Measurements from ENCODE around the gene ANGPTL8. TPM values are rescaled to one million over a fixed set of nuclear protein-coding genes. Genes with fewer than 3 reads are reported as not detected.

ANGPTL8 gene
- total RNA-seq, 1 experiment from 2014 or later: not detected

DNA sequence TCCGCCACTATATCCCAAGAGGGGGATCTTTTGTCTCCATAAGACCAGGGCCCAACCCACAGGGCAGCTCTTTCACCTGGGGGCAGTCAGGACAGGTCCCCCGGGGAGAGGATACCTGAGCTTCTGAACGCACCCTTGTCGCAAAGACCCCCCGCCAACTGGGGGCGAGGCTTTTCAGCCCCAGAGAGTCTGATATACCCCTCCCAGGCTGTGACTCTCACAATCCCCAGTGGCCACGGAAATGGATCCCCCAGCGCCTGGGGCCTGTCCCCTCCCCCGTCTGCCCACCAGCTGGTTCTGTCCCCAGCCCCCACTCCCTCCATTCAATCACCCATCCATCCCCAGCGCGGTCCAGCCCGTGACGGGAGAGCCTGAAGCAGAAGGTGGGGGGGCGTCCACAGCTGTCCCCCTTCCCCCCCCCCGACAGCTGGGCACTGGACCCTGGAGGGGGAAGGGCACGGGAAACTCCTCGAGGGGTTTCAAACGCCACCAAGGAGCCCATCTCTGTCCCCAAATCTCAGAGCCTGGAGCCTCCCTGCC lies 22.1 kb downstream of the ANGPTL8 start:
- no peak for DNase-seq (ENCODE audit: low read depth)

DNA sequence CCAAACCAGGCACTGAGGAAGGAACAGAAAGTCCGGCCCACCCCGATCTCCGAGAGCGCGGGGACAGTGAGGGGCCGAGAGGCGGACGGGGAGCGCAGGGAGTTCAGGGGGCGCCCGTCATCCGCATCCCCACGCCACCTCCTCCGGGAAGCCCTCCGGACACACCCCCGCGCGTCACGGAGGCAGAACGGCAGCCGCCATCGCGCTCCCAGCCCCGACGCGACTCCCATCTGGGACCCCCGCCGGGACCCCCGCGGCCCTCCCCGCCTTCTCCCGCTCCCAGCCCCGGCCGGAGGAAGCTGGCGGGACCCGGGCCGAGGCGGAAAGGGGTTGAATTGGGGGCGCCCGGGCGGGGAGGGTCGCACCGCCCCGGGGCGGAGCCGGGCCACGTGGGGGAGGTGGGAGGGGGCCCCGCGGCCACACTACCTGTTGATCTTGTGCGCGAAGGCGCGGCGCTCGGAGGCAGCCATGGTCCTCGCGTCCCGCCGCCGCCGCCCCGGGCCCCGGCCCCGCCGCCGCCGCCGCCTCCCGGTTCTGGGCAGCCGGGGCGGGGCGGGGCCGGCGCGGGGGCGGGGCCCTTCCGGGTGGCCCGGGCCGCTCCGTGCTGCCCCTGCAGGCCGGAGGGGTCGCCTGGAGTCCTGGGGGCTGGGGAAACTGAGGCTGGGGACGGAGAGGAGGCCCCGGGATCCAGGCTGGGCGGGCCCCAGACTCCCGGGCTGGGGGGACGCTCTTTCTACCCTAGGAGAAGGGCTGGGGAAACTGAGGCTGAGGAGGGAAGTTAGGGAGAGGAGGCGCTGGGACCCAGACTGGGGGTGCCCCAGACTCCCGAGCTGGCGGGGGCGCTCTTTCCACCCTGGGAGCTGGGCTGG lies 22.8 kb downstream of the ANGPTL8 start, which contains the start of gene DOCK6:
Gene DOCK6 (minus strand): TSS at position 554 of the 869 bp plus-strand sequence. CDS start 84 bp downstream, at position 470.
- no peak for DNase-seq (ENCODE audit: low read depth)

DNA sequence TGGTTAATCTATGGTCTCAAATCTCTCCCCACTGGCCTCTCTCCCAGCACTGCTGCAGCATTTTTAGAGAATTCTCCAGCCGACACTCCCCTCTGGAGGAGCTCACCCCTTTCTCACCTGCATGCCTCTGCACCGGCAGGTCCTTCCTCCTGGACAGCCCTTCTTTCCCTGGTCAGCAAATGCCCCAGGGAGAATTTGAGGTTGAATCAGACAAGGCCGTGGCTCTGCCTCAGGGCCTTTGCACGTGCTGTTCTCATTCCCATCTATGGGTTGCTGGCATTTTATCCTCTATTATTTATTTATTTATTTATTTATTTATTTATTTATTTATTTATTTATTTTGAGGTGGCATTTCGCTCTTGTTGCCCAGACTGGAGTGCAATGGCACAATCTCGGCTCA lies 24.3 kb downstream of the ANGPTL8 start:
- DNase-seq (ENCODE audit: low read depth): no peak

DNA sequence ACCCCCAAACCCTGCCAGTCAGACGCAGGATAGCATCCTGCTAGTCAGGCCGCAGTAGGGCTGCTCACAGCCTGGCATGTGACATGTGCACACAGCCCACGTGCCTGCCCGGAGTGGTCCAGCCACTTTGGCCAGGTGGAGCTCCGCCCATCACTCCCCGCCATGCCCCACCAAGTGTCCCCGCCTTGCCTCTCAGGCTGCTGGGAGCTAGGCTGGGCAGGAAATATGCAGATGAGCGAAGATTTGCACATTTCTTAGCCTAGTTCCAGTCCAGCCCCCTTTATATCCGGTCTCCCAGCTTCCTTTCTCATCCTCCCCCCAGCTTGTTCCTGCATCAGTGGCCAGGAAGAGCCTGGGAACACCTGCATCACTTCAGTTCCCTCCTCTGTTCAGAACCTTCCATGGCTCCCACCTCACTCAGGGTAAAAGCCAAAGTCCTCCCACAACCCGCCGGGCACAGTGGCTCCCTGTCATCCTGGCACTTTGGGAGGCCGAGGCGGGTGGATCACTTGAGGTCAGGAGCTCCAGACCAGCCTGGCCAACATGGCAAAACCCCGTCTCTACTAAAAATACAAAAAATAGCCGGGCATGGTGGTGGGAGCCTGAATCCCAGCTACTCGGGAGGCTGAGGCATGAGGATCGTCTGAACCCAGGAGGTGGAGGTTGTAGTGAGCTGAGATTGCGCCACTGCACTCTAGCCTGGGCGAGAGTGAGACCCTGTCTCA lies 25.2 kb downstream of the ANGPTL8 start:
- no peak for DNase-seq (ENCODE audit: low read depth)

DNA sequence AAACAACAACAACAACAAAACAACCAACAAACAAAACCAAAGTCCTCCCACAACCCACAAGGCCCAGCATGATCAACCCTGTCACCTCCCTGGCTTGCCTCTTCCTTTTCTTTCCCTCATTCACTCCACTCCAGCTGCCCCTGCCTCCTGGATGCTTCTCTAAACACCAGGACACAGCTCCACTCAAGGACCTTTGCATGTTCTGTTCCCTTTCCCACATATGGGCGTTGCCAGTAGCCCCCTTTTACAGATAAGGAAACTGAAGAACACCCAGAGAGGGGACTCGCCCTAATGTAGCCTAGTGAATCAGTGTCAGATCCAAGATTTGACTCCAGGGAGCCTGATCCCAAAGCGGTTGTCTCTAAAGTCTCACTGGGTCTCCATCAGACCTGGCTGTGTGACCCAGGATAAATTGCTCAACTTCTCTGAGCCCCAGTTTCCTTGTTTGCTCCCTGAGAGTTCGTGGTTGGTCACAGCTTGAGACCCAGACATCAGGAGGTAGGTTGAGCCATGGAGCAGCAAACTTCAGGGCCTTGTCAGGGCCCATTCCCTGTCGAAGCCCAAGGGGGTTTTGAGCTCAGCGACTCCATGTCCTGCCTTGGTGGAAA lies 25.9 kb downstream of the ANGPTL8 start:
- no peak for DNase-seq (ENCODE audit: low read depth)

DNA sequence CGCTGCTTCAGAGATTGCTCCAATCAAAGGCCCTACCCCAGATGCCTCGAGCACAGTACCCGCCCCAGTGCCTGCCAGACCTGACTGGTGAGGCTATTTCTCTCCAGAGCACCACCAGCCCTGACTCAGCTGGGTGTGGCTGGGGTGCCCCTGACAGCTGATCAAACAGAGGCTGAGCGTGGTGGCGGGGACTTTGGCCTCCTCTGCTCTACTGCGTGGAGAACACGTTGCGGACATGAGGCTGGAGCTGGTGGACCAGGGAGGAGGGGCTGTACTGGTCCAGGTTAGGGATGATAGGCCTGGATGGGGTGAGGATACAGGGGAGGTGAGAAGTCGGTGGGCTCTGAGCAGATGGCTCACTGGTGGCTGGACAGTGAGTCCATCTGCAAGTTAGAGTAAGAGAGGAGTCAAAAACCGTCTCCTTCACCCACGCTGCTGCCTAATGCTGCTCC lies 26.4 kb downstream of the ANGPTL8 start:
- peak; percentile 94 for DNase-seq (ENCODE audit: low read depth)

DNA sequence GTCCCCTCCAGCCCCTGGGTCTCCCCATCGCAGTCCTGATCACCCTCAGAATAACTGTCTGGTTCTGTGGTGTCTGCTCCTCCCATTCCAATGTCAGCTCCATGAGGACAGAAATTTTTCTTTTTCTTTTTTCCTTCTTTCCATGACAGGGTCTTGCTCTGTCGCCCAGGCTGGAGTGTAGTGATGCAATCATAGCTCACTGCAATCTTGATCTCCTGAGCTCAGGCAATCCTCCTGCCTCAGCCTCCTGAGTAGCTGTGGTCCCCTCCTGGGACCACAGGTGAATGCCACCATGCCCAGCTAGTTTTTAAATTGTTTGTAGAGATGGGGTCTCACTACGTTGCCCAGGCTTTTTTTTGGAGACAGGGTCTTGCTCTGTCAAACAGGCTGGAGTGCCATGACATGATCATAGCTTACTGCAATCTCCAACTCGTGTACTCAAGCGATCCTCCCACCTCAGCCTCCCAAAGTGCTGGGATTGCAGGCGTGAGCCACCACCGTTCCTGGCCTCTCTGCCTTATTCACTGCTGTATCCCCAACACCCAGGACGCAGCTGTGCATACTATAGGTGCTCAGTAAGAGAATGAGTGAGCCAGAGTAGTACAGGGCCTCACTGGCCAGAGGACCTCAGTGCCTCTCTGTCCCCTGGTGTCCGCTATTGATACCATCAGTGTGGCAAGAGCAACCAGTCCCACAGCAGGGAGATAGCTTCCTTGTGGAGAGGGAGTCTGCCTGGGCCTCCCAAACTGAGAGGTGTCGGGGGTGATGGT lies 28.1 kb downstream of the ANGPTL8 start:
- no peak for DNase-seq (ENCODE audit: low read depth)

DNA sequence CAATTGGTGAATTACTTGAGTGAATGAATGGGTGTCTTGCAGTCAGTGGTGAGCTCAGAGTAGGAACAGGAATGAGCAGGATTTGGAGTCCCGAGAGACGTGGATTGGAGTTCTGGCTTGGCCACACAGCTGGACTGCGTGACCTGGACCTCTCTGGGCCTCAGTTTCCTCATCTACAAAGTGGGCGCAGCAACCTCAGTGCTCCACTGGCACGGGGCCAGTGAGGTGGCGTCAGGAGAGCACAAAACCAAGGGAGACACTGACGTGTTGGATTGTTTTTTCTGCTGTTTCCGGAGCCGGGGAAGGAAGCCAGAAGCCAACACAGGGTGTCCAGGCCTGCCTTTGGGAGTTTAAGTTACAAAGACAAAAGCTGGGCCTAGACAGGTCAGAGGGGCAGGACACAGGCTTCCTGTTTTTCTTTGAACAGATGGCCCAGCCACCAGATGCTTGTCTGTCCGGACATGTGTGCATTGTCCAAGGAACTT lies 29.4 kb downstream of the ANGPTL8 start:
- peak; percentile 95 for DNase-seq (ENCODE audit: low read depth)

DNA sequence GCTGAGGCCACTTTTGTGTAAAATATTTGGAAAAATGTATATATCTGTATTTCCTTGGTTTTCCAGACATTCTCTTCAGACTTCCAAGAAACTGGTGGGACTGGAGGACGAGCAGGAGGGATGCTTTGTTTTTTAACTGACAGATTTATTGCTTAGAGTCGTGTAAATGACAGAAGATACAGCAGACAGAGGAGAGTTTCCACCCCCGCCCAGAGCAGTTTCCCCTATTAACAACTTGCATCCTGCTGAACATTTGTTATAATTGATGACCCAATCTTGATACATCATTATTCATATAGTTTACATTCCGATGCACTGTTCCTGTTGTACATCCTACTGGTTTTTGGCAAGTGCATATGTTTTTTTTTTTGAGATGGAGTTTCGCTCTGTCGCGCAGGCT lies 30.0 kb downstream of the ANGPTL8 start:
- DNase-seq (ENCODE audit: low read depth): no peak

DNA sequence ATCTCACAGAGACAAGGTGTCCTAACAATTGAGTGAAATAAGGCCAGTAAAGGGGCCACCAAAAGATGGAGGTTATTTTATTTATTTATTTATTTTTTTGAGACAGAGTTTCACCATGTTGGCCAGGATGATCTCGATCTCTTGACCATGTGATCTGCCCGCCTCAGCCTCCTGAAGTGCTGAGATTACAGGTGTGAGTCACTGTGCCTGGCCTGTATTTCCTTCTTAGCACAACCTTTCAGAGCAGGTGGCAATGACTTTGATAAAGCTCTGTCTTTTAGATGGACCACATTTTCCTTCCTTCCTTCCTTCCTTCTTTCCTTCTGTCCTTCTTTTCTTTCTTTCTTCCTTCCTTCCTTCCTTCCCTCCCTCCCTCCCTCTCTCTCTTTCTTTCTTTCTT lies 33.9 kb downstream of the ANGPTL8 start:
- DNase-seq (ENCODE audit: low read depth): no peak

DNA sequence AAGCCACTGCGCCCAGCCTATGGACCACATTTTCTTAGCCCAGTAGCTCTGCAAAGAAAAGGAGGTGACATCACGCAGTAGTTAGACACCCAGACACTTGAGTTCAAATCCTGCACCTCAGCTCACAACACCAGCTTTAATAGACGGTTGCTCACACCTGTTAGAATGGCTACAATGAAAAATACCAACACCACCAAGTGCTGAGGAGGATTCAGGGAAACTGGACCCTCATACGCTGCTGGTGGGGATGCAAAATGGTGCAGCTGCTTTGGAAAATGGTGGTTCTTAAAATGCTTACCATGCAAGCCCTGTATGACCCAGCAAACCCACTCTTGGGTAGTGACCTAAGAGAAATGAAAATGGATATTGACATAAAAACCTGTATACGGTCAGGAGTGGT lies 34.6 kb downstream of the ANGPTL8 start:
- no peak for DNase-seq (ENCODE audit: low read depth)

DNA sequence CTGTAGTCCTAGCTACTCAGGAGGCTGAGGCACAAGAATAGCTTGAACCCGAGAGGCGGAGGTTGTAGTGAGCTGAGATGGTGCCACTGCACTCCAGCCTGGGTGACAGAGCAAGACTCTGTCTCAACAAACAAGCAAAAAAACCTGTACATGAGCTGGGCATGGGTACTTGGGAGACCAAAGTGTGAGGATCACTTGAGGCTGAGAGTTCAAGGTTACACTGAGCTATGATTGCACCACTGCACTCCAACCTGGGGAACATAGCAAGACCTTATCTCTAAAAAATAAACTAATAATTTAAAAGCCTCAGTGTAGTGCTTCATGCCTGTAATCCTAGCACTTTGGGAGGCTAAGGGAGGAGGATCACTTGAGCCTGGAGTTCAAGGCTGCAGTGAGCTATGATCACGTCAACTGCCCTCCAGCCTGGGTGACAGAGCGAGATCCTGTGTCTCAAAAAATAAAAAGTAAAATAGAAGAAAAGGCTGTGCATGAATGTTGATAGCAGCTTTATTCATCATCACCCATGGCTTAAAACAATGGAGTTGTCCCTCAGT lies 35.2 kb downstream of the ANGPTL8 start:
- DNase-seq (ENCODE audit: low read depth): no peak

DNA sequence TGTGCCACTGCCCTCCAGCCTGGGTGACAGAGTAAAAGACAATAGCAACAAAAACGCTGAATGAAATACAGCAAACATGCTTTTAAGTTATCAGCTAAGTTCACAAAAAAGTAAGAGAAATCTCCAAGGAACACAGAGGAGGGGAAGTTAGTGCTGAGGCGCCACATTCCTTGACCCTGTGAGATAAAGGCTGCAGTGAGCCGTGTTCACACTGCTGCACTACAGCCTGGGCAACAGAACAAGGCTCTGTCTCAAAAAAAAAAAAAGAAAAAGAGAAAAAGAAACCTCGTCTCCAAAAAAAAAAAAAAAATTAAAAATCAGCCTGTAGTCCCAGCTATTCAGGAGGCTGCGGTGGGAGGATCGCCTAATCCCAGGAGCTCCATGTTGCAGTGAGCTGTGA lies 39.3 kb downstream of the ANGPTL8 start:
- DNase-seq (ENCODE audit: low read depth): no peak

DNA sequence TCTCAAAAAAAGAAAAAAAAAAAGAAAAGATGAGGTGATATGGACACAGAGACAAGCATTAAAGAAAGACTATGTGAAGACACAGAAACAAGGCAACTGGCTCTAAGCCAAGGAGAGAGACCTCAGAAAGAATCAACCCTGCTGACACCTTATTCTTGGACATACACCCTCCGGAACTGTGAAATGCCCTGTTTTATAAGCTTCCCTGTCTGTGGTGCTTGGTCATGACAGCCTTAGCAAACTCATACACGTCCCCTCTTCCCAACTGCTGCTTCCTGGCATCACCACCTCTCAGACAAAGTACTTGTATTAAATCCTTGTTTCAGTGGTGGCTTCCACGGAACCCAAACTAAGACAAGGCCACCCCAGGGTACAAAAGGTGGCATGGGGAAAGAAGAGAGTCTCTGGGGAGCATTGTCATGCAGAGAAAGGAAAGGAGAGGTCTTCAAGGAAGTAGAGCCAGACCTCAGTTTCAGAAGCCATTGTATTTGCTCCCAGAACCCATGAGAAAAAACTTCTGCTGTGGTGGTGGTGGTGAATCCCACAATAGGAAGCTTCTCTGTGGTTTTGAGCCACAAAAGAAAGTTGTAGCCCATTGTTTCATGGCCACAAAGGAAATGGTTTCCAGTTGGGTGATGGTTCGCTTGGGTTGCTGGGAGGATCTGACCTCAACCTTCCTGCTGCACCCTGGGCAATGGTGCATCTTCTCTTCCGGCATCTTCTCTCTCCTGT lies 40.3 kb downstream of the ANGPTL8 start:
- peak; percentile 35 for DNase-seq (ENCODE audit: low read depth)

DNA sequence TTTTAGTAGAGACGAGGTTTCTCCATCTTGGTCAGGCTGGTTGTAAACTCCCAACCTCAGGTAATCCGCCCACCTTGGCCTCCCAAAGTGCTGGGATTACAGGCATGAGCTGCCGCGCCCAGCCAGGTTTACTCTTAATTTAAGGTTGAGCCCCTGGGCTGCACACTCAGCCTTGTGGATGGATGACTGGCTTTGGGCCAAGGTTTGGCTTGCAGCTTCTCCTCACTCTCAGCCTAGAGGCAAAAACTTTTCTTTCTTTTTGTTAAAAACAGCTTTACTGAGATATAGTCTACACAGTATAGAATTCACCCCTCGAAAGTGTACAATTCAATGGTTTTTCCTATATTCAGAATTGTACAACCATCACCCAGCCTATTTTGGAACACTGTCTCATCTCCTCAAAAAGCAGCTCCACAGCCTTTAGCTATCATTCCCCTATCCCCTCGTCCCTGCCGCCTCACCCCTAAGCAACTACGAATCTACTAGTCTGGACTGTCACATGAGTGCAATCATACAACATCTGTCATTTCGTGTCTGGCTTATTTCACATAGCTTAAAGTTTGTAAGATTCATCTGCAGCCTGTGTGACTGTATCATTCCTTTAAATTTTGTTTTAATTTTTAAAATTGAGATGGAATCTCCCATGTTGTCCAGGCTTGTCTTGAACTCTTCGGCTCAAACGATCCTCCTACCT lies 42.1 kb downstream of the ANGPTL8 start:
- DNase-seq (ENCODE audit: low read depth): no peak

DNA sequence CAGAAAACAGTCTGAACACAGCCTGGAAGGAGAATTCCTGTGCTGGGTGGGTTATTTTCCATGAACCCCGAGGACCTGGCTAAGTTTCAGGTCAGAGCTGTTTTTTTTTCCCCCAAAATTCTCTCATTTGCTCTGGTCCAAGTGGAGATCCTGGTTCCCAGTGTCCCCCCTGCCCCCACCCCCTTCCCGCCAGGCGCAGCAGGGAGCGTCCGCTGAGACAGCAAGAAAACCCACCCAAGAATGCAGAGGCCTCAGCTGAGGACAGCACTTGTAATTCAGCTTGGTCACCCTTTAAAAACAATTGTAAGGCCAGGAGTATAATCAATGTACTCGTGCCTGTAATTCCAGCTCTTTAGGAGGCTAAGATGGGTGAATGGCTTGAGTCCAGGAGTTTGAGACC lies 45.1 kb downstream of the ANGPTL8 start:
- no peak for DNase-seq (ENCODE audit: low read depth)

DNA sequence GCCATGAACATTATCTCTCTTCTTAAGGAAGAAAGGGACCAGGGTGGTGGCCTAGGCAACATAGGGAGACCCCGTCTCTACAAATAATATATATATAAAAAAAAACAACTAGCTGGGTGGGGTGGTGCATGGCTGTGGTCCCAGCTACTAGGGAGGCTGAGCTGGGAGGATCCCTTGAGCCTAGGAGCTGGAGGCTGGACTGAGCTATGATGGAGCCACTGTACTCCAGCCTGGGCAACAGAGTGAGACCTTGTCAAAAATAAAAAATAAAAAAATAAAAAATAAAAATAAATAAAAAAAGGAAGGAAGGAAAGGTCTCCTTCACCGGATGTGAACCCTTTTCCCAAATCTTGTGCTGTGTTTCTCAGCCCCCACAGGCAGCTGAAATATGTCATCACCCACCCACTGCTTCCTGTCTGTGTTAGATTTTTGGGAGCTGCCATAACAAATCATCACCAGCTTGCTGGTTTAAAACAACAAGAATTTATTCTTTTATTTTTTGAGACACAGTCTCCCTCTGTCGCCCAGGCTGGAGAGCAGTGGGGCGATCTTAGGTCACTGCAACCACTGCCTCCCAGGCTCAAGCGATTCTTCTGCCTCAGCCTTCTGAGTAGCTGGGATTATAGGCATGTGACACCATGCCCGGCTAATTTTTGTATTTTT lies 47.0 kb downstream of the ANGPTL8 start:
- no peak for DNase-seq (ENCODE audit: low read depth)

DNA sequence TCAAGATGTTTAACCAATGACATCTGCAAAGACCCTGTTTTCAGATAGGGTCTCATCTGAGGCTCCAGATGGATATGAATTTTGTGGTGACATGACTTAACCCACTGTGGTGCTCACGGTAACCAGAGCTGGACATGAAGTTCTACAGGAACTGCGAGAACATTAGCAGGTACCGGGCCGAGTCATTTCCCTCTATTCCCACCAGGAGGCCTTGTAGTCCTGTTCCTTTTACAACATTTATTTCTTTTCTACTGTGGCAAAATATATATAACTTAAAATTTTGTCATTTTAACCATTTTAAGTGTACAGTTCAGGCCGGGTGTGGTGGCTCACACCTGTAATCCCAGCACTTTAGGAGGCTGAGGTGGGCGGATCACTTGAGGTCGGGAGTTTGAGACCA lies 48.9 kb downstream of the ANGPTL8 start:
- DNase-seq (ENCODE audit: low read depth): no peak

DNA sequence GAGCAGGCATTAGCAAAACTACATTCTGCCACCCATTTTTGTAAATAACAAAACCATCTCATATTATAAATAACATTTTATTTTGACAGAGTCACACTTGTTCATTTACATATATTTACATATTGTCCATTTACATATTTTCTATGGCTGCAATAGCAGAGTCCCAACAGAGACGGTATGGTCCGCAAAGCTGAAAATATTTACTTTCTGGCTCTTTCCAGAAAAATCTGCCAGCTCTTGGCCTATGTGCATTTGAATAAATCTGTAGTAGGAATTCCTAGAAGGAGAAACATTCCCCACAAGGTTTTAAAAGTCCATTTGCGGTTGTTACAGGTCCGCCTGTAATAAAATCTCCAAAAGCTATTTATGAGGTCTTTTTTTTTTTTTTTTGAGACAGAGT lies 50.8 kb downstream of the ANGPTL8 start:
- no peak for DNase-seq (ENCODE audit: low read depth)

All from LHCN-M2 (cell line).